AG04449 (cell line): ENCODE data around the gene RASGRP4.

Experiments
- CTCF ChIA-PET: fragments of 350-600 bp; formaldehyde crosslinking; extraction: SDS; loops from one replicate; lab custom pipeline; 2021; ENCODE audit warnings: antibody characterized with exemption; lab: Yijun Ruan, JAX
- POLR2A ChIA-PET: fragments of 400-600, 350-600 bp; formaldehyde crosslinking; extraction: SDS; loops from one replicate; lab custom pipeline; 2020; ENCODE audit warnings: antibody characterized with exemption, inconsistent platforms; lab: Yijun Ruan, JAX
- DNase-seq: peaks from one replicate; pipeline ENCODE4 v3.0.0-alpha.2; 2010; ENCODE audit warnings: low read depth, low spot score
- H3K4me3 ChIP-seq: 2 replicates; pipeline ENCODE4 v1.5.1; 2011; ENCODE audit warnings: low read depth, mild to moderate bottlenecking, control low read depth, low read length
- CTCF ChIP-seq: IDR thresholded peaks from one replicate; pipeline ENCODE4 v1.5.1; 2011; ENCODE audit warnings: mild to moderate bottlenecking, moderate library complexity, low read length, control low read depth, inconsistent platforms; ENCODE audit not compliant: insufficient read depth; ENCODE audit errors: missing control alignments

The RASGRP4 gene

DNA sequence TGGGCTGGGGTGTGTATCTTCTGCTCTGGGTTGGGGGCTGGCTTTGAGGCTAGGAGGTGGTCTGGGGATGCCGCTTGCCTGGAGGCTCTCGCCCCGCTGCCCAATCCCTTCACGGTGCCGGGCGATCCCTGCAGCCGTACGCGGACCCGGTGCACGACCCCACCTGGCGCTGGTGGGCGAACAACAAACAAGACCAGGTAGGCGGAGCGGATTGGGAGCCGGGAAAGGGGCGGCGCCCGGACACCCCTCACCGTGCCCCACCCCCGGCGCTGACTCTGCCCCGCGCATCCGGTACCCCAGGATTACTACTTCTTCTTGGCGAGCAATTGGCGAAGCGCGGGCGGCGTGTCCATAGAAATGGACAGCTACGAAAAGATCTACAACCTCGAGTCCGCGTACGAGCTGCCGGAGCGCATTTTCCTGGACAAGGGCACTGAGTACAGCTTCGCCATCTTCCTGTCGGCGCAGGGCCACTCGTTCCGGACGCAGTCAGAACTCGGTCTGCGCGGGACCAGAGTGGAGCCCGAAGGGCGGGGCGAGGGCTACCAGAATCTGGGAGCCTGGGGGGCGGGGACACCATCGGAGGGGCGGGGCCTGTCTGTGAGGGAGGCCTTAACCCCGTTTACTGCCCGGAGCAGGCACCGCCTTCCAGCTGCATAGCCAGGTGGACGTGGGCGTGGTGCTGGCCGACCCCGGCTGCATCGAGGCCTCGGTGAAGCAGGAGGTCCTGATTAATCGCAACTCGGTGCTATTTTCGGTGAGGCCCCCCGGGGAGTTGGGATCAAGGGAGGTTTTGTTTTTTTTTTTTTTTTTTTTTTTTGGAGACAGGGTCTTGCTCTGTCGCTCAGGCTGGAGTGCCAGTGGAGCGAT is 63.7 kb downstream of the RASGRP4 start:
- ChIA-PET POLR2A (interaction anchor here (1.2 kb wide), 1 partner anchor 12 kb away, joined by 5 read pairs; the partner anchor contains the start of gene PSMD8), CTCF (interaction anchor here (0.8 to 1.5 kb wide), 2 partner anchors 128 to 129 kb away, joined by 3 read pairs; no protein-coding TSS in a partner anchor)
- peak overlapping the region; percentile 63 for H3K4me3 ChIP-seq
- no peak for DNase-seq
- no peak for TF ChIP-seq CTCF

DNA sequence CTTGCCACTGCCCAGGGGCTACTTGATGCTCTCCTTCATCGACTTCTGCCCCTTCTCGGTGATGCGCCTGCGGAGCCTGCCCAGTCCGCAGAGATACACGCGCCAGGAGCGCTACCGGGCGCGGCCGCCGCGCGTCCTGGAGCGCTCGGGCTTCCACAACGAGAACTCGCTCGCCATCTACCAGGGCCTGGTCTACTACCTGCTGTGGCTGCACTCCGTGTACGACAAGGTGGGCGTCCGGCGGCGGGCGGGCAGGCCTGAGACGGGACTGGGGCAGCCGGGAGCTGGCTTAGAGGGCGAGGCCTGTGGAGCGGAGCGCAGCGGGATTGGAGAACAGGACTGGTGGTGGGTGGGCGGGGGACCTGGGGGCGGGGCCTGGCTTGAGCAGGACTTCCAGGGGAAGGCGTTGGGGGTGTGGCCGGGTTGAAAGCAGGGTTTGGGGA is 64.4 kb downstream of the RASGRP4 start:
- H3K4me3 ChIP-seq: peak overlapping the region; percentile 63
- DNase-seq: no peak
- TF ChIP-seq CTCF: no peak
- CTCF ChIA-PET: interaction anchor here (1.5 to 2.0 kb wide), 2 partner anchors 26 to 127 kb away, joined by 3 to 9 read pairs; partner anchors contain the start of gene CATSPERG
- POLR2A ChIA-PET: interaction anchor here (1.2 kb wide), 1 partner anchor 13 kb away, joined by 5 read pairs; the partner anchor contains the start of gene PSMD8

- ChIA-PET CTCF (interaction anchor here (1.5 to 2.0 kb wide), 3 partner anchors 26 to 128 kb away, joined by 3 to 9 read pairs (median 4); partner anchors contain the start of gene CATSPERG), POLR2A (no interaction called here)
- no peak for TF ChIP-seq CTCF
- peak overlapping the region; percentile 63 for H3K4me3 ChIP-seq
- DNase-seq: no peak
Observed at GRCh38 chr19:38360839-38361631, 65.0 kb downstream of the RASGRP4 start.

GRCh38 chr19:38360351-38360750 is 65.7 kb downstream of the RASGRP4 start:
- no peak overlapping the region for H3K4me3 ChIP-seq
- DNase-seq: no peak
- ChIA-PET POLR2A (no interaction called here), CTCF (interaction anchor here (1.7 to 2.0 kb wide), 3 partner anchors 25 to 128 kb away, joined by 4 to 9 read pairs (median 5); partner anchors contain the start of gene CATSPERG)
- TF ChIP-seq CTCF: no peak

DNA sequence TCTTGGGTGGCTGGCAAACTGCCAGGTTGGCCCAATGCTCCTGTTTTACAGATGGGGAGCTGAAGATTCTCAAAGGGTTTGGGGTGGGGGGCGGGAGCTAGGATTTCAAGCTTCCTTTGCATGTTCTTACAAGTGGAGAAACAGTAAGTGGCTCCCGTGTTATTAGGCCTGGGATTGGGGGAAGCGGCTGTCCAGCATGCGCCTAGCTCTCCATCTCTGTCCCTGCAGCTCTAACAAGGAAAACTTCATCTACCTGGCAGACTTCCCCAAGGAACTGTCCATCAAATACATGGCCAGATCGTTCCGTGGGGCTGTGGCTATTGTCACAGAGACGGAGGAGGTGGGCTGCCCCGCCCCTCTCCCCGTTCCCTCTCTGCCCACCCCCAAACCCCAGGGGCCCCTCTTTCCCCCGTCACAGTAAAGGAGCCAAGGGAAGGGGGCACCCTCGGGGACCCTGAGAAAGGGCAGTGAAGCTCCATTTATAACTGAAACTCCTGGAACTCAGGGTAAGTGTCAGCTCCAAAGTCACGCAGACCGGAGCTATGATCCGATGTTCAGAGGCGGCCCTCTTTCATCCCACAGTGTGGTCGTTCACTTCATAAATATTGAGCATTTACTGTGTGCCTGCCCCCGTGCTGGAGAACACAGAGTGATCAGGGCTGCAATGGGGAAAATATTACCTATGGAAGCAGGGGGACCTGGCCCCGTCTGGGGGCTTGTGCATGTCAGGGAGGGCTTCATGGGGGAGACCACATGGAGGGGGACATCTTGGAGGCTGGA is 66.6 kb downstream of the RASGRP4 start:
- TF ChIP-seq CTCF: no peak

More for the DNA sequence above, 66.6 kb downstream of the RASGRP4 start:
- H3K4me3 ChIP-seq: no peak overlapping the region
- no peak for DNase-seq
- ChIA-PET CTCF (interaction anchor here (1.0 to 2.0 kb wide), 4 partner anchors 12 to 127 kb away, joined by 3 to 9 read pairs (median 4); partner anchors contain the start of gene CATSPERG), POLR2A (no interaction called here)
